ENCODE results near the gene MRPL21. TPM values are rescaled to one million over a fixed set of nuclear protein-coding genes. Genes with fewer than 3 reads are reported as not detected.

The MRPL21 gene
- total and polyA plus RNA-seq, 9 of the 15 experiments (the other 6 are each of a cell fraction or from before 2014, with no cell fraction given) = 196 to 618 (median 232) TPM

DNA sequence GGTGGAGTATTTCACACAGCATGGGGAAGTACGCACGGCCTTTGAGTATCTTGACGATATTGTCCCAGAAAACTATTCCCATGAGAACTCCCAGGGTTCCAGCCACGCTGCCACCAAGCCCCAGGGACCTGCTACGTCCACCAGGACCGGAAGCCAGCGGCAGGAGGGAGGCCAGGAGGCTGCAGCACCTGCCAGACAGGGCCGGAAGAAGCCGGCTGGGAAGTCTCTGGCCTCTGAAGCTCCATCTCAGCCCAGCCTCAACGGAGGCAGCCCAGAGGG lies 32.7 kb upstream of the MRPL21 start:
- H3K9ac ChIP-seq (ENCODE audit: insufficient read depth in 1 of 2, low read depth in 2 of 2, low read length in 2 of 2) = no peak overlapping the region
- H3K79me2 ChIP-seq (ENCODE audit: control insufficient read depth, insufficient read depth, low read length) = no peaks in the 10 kb centered on the region
- H3K27ac ChIP-seq (ENCODE audit: extremely low read depth, low read depth, low read length) = no peak overlapping the region
- ATAC-seq (no peak), FAIRE-seq (no peak), DNase-seq (ENCODE audit: extremely low read depth in 1 of 4, low spot score in 3 of 4) (no peak)
- H3K4me2 ChIP-seq (ENCODE audit: insufficient read depth, low read length) = no peak overlapping the region
- H3K36me3 ChIP-seq (ENCODE audit: control insufficient read depth, insufficient read depth, low read length) = peaks cover 76% of the 10 kb centered on the region; the same call in 2 of the 3 replicates
- no peaks in the 10 kb centered on the region for H3K9me1 ChIP-seq (ENCODE audit: control insufficient read depth, insufficient read depth, low read length)
- 0 out of 2 replicates have a peak, but pooled peaks cover 2% of the 10 kb centered on the region for H4K20me1 ChIP-seq (replicated peaks; ENCODE audit: control insufficient read depth, insufficient read depth, low read length)
- H3K27me3 ChIP-seq (ENCODE audit: control insufficient read depth in 2 of 2, insufficient read depth in 2 of 2, low read length in 2 of 2) = no peaks in the 10 kb centered on the region
- in situ Hi-C loops (cut with MboI) (no loop called here), intact Hi-C loops (cut with micrococcal nuclease) (no loop called here)
- TF ChIP-seq GATAD2B (IDR thresholded peaks at IDR 0.05; ENCODE audit: borderline replicate concordance) = no peak
- no peak for TF ChIP-seq CAMTA2 (CRISPR knock-in tag; conservative IDR thresholded peaks at IDR 0.05)
- TF ChIP-seq ZNF583 (CRISPR knock-in tag; IDR thresholded peaks at IDR 0.05) = no peak
- TF ChIP-seq CTBP1 (IDR thresholded peaks at IDR 0.05; ENCODE audit: borderline replicate concordance) = no peak
- no peak for TF ChIP-seq HBP1 (CRISPR knock-in tag; IDR thresholded peaks at IDR 0.05)
- no peak for TF ChIP-seq SMARCE1 (IDR thresholded peaks at IDR 0.05)
- TF ChIP-seq, protein P1, sequence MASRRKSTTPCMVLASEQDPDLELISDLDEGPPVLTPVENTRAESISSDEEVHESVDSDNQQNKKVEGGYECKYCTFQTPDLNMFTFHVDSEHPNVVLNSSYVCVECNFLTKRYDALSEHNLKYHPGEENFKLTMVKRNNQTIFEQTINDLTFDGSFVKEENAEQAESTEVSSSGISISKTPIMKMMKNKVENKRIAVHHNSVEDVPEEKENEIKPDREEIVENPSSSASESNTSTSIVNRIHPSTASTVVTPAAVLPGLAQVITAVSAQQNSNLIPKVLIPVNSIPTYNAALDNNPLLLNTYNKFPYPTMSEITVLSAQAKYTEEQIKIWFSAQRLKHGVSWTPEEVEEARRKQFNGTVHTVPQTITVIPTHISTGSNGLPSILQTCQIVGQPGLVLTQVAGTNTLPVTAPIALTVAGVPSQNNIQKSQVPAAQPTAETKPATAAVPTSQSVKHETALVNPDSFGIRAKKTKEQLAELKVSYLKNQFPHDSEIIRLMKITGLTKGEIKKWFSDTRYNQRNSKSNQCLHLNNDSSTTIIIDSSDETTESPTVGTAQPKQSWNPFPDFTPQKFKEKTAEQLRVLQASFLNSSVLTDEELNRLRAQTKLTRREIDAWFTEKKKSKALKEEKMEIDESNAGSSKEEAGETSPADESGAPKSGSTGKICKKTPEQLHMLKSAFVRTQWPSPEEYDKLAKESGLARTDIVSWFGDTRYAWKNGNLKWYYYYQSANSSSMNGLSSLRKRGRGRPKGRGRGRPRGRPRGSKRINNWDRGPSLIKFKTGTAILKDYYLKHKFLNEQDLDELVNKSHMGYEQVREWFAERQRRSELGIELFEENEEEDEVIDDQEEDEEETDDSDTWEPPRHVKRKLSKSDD (conservative IDR thresholded peaks at IDR 0.05; ENCODE audit: low read length) = no peak
- TF ChIP-seq ZNF134 (CRISPR knock-in tag; conservative IDR thresholded peaks at IDR 0.05) = no peak
- TF ChIP-seq FOXK2 (conservative IDR thresholded peaks at IDR 0.05 in 1 of 2, IDR thresholded peaks at IDR 0.05 in 1 of 2; ENCODE audit: low read depth in 2 of 2) = no peak
- TF ChIP-seq HNRNPK (IDR thresholded peaks at IDR 0.05; ENCODE audit: low read depth, low read length, poor library complexity, severe bottlenecking) = no peak
- TF ChIP-seq NR4A1 (CRISPR knock-in tag; IDR thresholded peaks at IDR 0.05) = no peak
- no peak for TF ChIP-seq NR4A1 (tag; IDR thresholded peaks at IDR 0.05)
- TF ChIP-seq E2F6 (IDR thresholded peaks at IDR 0.05; ENCODE audit: borderline replicate concordance in 1 of 2, extremely low read depth in 1 of 2, insufficient read depth in 1 of 2, insufficient read length in 1 of 2, low read depth in 1 of 2, low read length in 1 of 2, poor library complexity in 1 of 2, severe bottlenecking in 1 of 2) = no peak
- no peak overlapping the region for H3K4me3 ChIP-seq
- no TSS peak for BruUV-seq (replicated peaks)
- CTCF ChIA-PET (ENCODE audit: low intra/inter-chr PET ratio) = no interaction called here
- POLR2A ChIA-PET = no interaction called here
- no peaks in the 10 kb centered on the region for H3K9me3 ChIP-seq (replicated peaks; ENCODE audit: control insufficient read depth, insufficient read depth, low read depth, low read length)
- WGBS (ENCODE audit: insufficient coverage, low coverage, missing lambda C conversion rate) = 92% methylated on average over 10 of the region's 10 CpGs
- H2AFZ ChIP-seq (ENCODE audit: low read depth, low read length) = no peak overlapping the region
- peaks cover 0 to 2% of the 10 kb centered on the region in 2 experiments; a peak in 1 of 5 replicates for H3K4me1 ChIP-seq (replicated peaks in 1 of 2; ENCODE audit: control insufficient read depth in 2 of 2, insufficient read depth in 2 of 2, low read length in 2 of 2)

Data from K562 (cell line).